Measurements from ENCODE around the gene MRPS10.

Gene MRPS10

DNA sequence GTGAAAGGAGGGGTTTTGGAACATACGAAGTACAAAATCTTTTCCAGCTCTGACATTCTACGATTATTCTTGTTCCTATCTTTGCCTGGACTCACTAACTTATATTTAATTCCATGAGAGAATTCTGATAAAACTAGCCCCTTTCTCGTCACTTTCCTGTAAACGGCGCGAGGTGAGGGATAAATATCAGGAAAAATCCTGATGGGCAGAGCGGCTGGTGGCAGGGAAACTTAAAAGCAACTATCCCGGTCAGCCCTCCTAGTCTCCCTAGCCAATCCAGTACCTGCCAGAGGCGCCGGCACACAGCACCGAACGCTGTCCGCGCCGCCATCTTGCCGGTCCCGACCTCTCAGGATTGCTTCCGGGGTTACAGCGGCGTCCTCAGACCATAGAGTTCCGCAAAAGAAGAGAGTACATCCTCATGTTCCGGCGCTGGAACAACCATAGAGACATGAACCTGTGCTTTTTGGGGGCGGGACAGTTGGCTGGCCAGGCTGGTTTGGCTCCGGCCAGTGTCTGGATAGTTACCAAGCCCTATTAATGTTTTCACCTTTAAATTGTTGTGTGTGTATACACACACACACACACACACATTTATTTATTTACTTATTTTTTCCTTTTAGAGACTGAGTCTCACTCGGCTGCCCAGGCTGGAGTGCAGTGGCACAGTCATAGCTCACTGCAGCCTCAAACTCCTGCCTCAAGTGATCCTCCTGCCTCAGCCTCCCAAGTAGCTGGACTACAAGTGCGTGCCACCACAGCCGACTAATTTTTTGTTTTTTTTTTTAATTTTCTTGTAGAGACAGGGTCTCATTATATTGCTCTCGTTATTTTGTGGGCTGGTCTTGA lies at the start of gene MRPS10:
TSS of gene MRPS10 (minus strand) at position 343 of the 849 bp plus-strand sequence. CDS start at position 331, 12 bp downstream.
- peak; percentile 90 for DNase-seq (ENCODE audit: low read depth)

DNA sequence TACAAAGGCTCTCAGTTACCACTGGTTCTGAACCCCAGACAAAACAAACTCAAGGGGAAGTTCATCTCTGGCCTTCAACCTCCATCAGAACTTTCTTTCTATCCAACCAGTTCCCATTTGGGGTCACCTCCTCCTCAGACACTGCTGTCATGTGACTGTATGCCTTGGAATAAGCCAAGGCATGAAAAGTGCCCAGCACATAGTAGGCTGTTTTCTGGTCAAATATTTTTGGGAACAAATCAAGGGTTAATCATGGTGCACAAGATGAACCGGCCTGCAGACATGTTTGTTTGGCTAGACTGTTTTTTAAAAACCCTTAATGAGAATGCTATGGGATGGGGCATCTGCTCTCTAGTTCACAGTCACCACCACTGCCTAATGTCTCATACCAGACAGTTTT lies 48.9 kb upstream of the MRPS10 start:
- DNase-seq (ENCODE audit: low read depth), result no peak

- DNase-seq (ENCODE audit: low read depth), result no peak
These were observed 47.3 kb upstream of the MRPS10 start for GRCh38 chr6:42264852-42265390.

DNA sequence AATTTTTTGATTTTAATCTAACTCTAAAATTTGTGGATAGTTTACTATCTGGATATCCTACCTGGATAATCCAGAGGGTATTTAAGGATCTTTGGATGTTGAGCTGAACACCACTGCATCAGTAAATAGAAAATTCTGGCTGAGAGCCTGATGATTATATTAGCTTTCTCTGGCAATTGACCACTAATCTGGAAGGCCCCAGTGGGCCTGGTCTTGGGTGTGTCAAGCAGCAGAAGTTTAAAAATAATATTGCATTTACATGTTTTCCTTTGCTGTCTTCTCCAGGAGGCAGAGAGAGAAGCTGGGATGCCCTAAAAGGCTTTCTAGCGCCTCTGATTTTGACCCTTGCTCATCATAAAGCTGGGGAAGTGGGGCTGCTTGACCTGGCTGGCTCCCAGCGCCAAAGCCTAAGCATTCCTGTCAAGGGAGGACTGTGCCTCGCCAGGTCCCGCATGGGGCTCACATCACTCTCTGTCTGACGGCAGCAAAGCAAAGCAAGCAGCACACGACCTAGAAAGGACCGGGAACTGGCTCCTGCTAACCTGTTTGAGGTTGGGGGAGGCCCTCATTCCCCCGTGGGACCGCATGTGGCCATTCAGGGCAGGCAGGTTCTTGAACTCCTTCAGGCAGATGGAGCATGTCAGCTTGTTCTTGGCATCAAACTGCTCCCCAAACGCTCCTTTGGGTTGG lies 46.6 kb upstream of the MRPS10 start:
- no peak for DNase-seq (ENCODE audit: low read depth)

- no peak for DNase-seq (ENCODE audit: low read depth)
These were observed 45.6 kb upstream of the MRPS10 start for GRCh38 chr6:42263165-42263728.

GRCh38 chr6:42260972-42261371 lies 43.3 kb upstream of the MRPS10 start:
- DNase-seq (ENCODE audit: low read depth), result no peak

DNA sequence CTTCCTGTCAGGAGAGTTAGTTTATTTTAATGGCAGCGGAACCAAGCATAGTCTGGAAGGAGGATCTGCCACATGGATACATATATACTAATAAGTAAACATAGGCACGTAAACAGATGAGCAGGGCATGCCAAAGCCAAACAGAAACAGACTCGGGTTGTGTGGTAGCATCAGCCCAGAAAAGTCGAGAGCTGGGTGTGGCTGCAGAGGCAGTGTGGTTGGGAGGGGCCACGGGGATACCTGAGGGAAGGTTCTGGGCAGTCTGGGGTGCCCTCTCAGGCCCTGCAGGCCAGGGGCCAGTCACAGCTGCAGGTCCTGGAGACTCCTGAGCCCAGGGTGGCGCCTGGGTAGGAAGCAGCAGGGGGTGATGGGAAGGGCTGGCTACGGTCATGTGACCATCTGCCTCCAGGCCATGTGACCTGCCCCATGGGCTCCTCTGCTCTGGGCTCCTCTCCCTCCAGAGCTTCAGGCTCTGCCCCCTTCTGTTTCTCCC lies 42.8 kb upstream of the MRPS10 start:
- no peak for DNase-seq (ENCODE audit: low read depth)

- DNase-seq (ENCODE audit: low read depth), result no peak
These were observed 42.3 kb upstream of the MRPS10 start for GRCh38 chr6:42259841-42260395.

DNA sequence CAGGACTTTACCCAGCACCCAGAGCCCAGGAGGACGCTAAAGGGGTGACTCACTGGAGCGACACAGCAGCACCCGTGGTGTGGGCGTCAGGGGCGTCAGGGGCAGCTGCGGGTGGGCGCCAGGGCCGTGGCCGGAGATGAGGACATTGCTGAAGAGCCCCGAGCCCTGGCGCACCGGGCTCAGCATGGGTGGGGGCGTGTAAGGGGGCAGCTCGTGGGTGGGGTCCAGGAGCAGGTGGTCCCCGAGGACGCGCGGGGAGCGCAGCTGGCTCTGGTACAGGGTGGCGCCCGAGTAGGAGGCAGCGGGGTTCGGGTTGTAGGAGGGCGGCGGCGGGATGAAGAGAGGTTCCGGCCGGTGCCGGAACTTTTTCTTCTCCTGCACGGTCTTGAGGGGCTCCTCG lies 41.6 kb upstream of the MRPS10 start:
- DNase-seq (ENCODE audit: low read depth), result no peak

- no peak for DNase-seq (ENCODE audit: low read depth)
These were observed 40.0 kb upstream of the MRPS10 start for GRCh38 chr6:42257614-42258013.

DNA sequence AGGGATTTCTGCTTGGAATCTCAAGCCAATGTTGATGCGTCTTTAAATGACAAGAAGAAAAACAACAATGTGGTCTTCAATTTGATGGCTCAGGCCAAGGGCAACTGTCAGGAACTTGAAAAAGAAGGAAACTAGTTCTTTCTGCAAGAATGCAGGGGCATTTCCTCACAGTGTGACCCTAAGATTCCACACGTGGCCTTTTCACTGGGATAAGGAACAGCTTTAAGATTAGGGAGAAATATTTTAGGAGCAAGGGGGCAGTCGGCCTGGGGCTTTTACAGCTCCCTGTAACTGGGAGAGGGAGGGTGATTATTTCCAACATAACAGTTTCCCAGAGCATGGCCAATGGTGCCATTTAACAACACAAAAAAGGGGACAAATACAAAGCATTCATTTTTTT lies 39.4 kb upstream of the MRPS10 start:
- DNase-seq (ENCODE audit: low read depth), result no peak

GRCh38 chr6:42255050-42255449 lies 37.4 kb upstream of the MRPS10 start:
- no peak for DNase-seq (ENCODE audit: low read depth)

DNA sequence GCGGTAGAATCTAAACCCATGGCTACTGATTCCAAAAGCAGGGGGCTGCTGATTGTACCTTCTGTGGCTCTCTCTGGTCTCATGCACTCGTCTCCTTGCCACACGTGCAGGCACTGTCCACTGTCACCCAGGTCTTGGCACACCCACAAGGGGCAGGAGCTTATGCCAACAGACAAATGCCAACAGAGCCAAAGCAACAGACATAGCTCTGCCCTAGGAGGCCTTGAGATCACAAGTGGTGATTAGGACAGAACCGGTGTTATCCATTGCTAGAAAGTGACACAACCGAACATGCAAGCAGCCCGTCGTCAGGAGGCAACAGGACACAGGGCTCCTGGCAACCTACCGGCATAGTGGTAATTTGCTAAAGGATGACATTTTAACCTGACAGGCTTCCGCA lies 36.8 kb upstream of the MRPS10 start:
- DNase-seq (ENCODE audit: low read depth), result no peak

- no peak for DNase-seq (ENCODE audit: low read depth)
These were observed 34.4 kb upstream of the MRPS10 start for GRCh38 chr6:42251911-42252637.

- DNase-seq (ENCODE audit: low read depth), result no peak
These were observed 33.8 kb upstream of the MRPS10 start for GRCh38 chr6:42251500-42251899.

DNA sequence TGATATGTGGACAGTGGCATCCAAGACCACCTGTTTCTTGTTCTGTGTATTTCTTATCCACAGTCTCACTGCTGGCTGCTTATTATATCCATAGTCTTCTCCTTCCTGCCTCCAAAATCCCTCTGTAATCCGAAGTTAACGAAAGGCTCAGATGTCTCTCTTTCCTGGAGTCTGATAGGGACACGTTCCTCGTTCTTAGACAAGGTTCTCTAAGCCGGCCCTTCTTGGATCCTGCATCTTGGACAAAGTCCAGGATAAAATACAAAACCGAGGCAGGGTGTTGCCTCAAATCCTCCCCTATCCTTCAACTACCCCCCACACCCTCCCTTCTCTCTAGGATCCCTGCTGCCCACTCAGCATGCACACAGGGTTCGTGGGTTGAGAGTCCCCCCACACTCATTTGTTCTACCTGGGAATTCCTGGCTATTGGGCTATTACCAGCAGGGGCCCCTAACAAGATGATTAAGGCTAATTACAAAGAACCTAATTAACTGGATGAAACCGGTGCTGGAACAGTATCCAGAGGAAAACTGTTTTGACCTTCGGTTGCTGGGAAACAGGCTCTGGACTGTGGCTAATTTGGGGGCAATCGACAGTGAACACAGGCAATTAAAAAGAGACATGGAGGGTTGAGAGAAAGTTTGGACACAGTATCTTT lies 32.7 kb upstream of the MRPS10 start:
- no peak for DNase-seq (ENCODE audit: low read depth)

DNA sequence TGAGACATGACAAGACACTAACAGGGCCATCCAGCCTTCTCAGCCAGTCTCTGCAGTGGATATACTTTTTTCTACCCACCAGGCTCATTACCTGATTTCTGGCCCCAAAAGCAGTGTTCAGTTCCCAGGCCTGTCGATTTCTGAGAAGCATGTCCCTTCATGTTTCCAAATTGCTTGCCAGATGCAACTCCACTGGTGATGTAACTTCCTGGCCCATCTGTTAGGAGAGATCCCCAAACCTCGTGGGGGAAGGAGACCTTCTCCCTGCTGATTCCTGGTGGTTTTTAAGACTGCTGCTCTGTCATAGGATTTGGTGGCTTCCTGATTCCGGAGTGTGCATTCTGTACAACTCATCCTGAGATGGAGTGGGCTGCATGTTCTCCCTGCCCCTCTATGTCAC lies 31.6 kb upstream of the MRPS10 start:
- no peak for DNase-seq (ENCODE audit: low read depth)

GRCh38 chr6:42243046-42243445 lies 25.4 kb upstream of the MRPS10 start:
- no peak for DNase-seq (ENCODE audit: low read depth)

- DNase-seq (ENCODE audit: low read depth), result no peak
These were observed 24.3 kb upstream of the MRPS10 start for GRCh38 chr6:42241915-42242314.

- DNase-seq (ENCODE audit: low read depth), result peak; percentile 54
These were observed 22.2 kb upstream of the MRPS10 start for GRCh38 chr6:42239736-42240375.

- no peak for DNase-seq (ENCODE audit: low read depth)
These were observed 21.7 kb upstream of the MRPS10 start for GRCh38 chr6:42239333-42239732.

Data from HS-27A (cell line).